GM19099 (cell line): ENCODE data around the gene OXLD1.

Source experiments
- POLR2A ChIP-seq: IDR thresholded peaks from 3 replicates; pipeline ENCODE4 v1.6.1; 2011; ENCODE audit warnings: low read depth; ENCODE audit not compliant: insufficient read length; ENCODE audit errors: extremely low read depth

OXLD1 gene

DNA sequence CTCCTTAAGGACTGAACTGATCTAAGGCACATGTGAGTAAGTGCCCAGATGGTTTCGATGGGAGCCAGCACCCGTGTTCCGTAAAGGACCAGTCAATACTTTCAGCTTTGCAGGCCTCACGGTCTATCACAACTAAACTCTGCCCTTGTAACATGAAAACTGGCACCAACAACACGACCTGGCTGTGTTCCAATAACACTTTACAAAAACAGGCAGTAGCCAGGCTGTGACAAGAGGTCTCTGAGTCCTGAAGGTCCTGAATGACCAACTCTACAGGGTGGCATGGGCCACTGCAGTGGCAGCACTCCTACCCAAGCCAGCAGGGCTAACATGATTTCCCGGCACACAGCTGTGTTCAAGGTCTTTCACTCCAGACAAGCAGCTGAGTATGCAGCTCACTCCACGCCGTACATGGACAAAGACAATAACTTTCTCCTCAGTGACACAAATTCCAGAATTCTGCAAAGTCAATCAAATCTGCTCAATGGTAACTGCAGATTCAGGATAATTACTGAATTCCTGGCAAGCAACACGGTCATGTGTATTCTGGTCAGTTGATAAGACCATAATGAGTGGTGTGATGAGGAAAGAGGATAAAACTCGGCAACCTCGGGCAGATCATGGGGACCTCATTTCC is 44.8 kb downstream of the OXLD1 start:
- TF ChIP-seq POLR2A, result no peak

DNA sequence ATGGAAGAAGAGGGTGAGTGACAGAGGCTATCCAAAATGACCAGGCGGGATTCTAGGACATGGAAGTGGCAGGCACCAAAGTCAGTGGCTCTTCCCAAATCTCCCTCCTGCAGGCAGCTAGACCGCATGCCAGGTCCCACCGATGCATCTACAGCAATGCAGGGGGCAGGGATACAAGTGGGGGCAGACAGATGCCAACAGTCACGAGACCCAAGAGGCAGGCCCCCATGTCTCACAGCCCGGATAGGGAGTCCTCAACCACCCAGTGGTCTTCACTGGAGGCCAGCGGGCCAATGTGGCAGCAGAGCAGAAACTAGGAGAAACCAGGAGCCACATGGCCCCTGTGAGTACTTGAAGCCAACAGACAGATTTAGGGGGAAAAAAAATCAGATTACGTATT is 49.5 kb downstream of the OXLD1 start:
- no peak for TF ChIP-seq POLR2A

DNA sequence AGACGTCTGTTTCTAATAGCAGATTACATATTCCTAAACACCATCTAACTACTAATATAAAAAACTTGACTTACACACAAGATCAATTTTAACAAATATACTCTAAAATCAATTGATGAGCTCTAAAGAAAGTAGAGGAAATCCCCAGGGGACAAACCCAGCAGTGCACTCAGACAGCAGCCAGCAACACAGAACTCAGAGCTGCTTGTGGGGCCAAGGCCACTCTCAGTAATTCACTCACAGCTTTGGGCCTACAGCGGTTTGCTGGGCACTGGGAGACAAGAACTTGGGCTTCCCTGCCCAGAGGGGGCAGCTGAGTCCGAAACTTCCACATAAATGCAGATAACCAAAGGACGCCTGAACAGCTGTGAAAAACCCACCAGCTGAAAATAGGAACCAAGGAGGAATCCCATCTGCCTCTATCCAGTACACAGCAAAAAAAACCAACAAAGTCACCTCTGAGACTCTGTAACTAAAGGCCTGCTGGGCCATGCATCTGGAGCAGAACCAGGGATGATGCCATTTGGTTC is 50.9 kb downstream of the OXLD1 start:
- TF ChIP-seq POLR2A, result no peak
